ENCODE data around the gene ADAMTSL3. TPM values are rescaled to one million over a fixed set of nuclear protein-coding genes. Genes with fewer than 3 reads are reported as not detected.

ADAMTSL3 gene
- total RNA-seq, 1 donor from 2014 or later, result 0.64 TPM

DNA sequence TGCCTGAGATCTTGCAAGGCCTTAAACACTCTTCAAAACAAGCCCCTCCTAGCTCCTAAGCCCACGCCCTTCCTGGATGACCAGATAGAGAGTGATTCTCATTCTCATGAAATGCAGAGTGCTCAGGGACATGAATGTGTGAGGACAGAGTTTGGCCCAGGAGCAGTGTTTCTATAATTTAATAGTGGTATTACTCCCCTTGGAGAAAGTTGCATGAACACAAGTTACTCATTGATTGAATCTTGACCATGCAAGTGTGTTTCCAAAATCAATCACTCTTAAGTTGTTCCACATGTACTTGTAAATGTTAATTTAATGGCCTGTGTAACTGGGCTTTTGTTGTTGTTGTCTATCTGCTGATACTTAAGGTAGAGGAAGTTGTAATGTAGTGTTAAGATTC, 181.6 kb downstream of the ADAMTSL3 start:
- no peak overlapping the region for H3K27ac Mint-ChIP-seq (ENCODE audit: unreplicated experiment)

DNA sequence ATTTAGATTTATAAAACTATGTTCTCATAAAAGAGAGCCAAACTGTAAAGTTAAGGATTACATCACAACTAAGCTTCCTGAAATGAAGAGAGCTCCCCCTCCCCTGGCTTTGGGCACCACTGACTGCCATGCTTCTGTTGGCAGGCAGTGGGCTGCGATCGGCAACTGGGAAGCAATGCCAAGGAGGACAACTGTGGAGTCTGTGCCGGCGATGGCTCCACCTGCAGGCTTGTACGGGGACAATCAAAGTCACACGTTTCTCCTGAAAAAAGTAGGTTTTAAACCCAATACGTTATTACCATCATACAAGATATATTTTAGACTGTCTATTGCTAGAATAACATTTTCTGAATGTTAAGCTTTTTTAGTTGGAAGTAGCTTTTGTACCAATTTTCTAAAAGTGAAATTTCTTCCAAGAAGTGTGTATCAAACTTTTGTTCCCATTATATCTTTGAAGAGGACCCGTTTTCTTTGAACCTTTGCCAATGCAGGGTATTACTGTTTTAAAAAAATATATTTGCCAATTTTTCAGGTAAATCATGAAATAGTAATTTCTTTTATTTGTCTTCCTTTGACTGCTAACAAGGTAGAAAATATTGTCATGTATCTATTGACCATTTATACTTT, 184.1 kb downstream of the ADAMTSL3 start:
- H3K4me3 Mint-ChIP-seq (ENCODE audit: unreplicated experiment), result no peak overlapping the region
- H3K27ac Mint-ChIP-seq (ENCODE audit: unreplicated experiment), result no peak overlapping the region
- no peaks in the 10 kb centered on the region for H3K27me3 Mint-ChIP-seq (ENCODE audit: unreplicated experiment)
- peak; percentile 56 for DNase-seq (ENCODE audit: low spot score)
- TF ChIP-seq, protein P1, sequence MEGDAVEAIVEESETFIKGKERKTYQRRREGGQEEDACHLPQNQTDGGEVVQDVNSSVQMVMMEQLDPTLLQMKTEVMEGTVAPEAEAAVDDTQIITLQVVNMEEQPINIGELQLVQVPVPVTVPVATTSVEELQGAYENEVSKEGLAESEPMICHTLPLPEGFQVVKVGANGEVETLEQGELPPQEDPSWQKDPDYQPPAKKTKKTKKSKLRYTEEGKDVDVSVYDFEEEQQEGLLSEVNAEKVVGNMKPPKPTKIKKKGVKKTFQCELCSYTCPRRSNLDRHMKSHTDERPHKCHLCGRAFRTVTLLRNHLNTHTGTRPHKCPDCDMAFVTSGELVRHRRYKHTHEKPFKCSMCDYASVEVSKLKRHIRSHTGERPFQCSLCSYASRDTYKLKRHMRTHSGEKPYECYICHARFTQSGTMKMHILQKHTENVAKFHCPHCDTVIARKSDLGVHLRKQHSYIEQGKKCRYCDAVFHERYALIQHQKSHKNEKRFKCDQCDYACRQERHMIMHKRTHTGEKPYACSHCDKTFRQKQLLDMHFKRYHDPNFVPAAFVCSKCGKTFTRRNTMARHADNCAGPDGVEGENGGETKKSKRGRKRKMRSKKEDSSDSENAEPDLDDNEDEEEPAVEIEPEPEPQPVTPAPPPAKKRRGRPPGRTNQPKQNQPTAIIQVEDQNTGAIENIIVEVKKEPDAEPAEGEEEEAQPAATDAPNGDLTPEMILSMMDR (IDR thresholded peaks at IDR 0.05; ENCODE audit: unreplicated experiment), result peak; percentile 30
- no peaks in the 10 kb centered on the region for H3K9me3 Mint-ChIP-seq (ENCODE audit: unreplicated experiment)
- no peaks in the 10 kb centered on the region for H3K4me1 Mint-ChIP-seq (ENCODE audit: unreplicated experiment)
- H3K36me3 Mint-ChIP-seq (ENCODE audit: low read depth, unreplicated experiment), result no peaks in the 10 kb centered on the region

More for the DNA sequence above, 181.6 kb downstream of the ADAMTSL3 start:
- no peaks in the 10 kb centered on the region for H3K27me3 Mint-ChIP-seq (ENCODE audit: unreplicated experiment)
- no peaks in the 10 kb centered on the region for H3K36me3 Mint-ChIP-seq (ENCODE audit: low read depth, unreplicated experiment)
- no peaks in the 10 kb centered on the region for H3K4me1 Mint-ChIP-seq (ENCODE audit: unreplicated experiment)
- DNase-seq (ENCODE audit: low spot score), result no peak
- TF ChIP-seq, protein P1 (IDR thresholded peaks at IDR 0.05; ENCODE audit: unreplicated experiment), result no peak
- no peak overlapping the region for H3K4me3 Mint-ChIP-seq (ENCODE audit: unreplicated experiment)
- no peaks in the 10 kb centered on the region for H3K9me3 Mint-ChIP-seq (ENCODE audit: unreplicated experiment)

DNA sequence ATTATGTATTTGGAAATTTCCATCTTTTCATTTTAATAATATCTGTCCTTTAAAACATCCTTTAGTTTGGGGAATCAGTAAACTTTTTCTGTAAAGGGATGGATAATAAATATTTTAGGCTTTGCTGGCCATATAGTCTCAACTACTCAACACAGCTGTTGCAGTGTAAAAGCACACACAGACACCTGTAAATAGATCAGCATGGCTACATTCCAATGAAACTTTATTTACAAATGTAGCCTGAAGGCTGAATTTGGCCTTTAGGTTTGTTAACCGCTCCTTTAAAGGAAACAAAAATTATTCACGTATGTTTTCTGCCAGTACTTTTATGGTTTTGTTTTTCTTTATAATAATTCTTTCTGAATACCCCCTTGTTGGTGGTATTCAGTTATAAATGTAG, 184.8 kb downstream of the ADAMTSL3 start:
- no peak for DNase-seq (ENCODE audit: low spot score)

DNA sequence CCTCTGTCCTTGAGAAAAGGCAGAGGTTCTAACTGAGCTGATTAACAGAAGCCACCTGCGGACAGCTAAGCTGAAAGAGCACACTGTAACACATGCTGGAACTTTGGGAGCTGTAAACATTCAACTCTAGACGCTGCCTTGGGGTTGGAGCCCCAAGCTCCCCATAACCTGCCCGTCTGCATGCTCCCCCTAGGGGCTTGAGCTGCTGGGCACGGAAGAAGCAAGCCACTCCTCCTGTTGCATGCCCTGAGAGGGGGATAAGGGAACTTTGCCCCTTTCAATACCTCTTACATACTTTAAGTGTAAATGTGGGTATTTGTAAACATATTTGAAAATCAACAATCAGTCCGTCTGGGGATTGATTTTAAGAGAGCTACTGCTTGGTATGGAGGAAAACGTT, 188.4 kb downstream of the ADAMTSL3 start:
- TF ChIP-seq, protein P1 (IDR thresholded peaks at IDR 0.05; ENCODE audit: unreplicated experiment), result no peak
- no peaks in the 10 kb centered on the region for H3K36me3 Mint-ChIP-seq (ENCODE audit: low read depth, unreplicated experiment)
- peaks cover 3% of the 10 kb centered on the region for H3K4me1 Mint-ChIP-seq (ENCODE audit: unreplicated experiment)
- H3K27me3 Mint-ChIP-seq (ENCODE audit: unreplicated experiment), result no peaks in the 10 kb centered on the region
- no peak for DNase-seq (ENCODE audit: low spot score)
- no peak overlapping the region for H3K27ac Mint-ChIP-seq (ENCODE audit: unreplicated experiment)
- no peak overlapping the region for H3K4me3 Mint-ChIP-seq (ENCODE audit: unreplicated experiment)
- no peaks in the 10 kb centered on the region for H3K9me3 Mint-ChIP-seq (ENCODE audit: unreplicated experiment)

More for the DNA sequence above, 184.8 kb downstream of the ADAMTSL3 start:
- Mint-ChIP-seq H3K4me1 (ENCODE audit: unreplicated experiment) (no peaks in the 10 kb centered on the region), H3K27me3 (ENCODE audit: unreplicated experiment) (no peaks in the 10 kb centered on the region), H3K36me3 (ENCODE audit: low read depth, unreplicated experiment) (no peaks in the 10 kb centered on the region), H3K9me3 (ENCODE audit: unreplicated experiment) (no peaks in the 10 kb centered on the region), H3K4me3 (ENCODE audit: unreplicated experiment) (no peak overlapping the region), H3K27ac (ENCODE audit: unreplicated experiment) (no peak overlapping the region)
- TF ChIP-seq, protein P1 (IDR thresholded peaks at IDR 0.05; ENCODE audit: unreplicated experiment), result no peak

DNA sequence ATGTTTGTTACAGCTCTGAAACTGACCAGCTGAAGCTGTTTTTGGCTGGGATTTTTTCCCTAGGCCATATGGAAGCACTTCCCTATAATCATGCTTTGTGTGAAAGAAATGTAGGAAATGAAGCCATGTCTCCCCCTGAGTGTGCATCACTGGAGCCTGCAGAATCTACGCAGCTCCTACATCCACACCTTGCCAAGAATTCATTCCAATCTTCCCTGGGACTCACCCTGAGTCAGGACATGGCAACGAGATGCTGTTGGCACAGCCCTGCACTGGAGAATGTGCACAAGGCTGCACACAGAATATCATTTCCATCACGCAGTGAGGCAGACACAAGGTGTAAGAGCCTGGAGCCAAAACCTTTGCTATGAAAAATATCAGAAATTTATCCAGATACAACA, 189.5 kb downstream of the ADAMTSL3 start:
- no peak for DNase-seq (ENCODE audit: low spot score)
- Mint-ChIP-seq H3K27ac (ENCODE audit: unreplicated experiment) (no peak overlapping the region), H3K36me3 (ENCODE audit: low read depth, unreplicated experiment) (no peaks in the 10 kb centered on the region), H3K9me3 (ENCODE audit: unreplicated experiment) (no peaks in the 10 kb centered on the region), H3K27me3 (ENCODE audit: unreplicated experiment) (no peaks in the 10 kb centered on the region), H3K4me1 (ENCODE audit: unreplicated experiment) (peaks cover 6% of the 10 kb centered on the region), H3K4me3 (ENCODE audit: unreplicated experiment) (no peak overlapping the region)
- TF ChIP-seq, protein P1 (IDR thresholded peaks at IDR 0.05; ENCODE audit: unreplicated experiment), result no peak
